22Rv1 (cell line): ENCODE measurements around the gene RNF112.

ENCODE experiments used
- ZFX ChIP-seq: fragments of 450-650 bp; IDR thresholded peaks from 2 replicates; pipeline ENCODE4 v1.6.1; 2017; ENCODE audit warnings: antibody characterized with exemption, borderline replicate concordance
- TF ChIP-seq, protein P1 (sequence below): fragments of 450-650 bp; IDR thresholded peaks from 2 replicates; pipeline ENCODE4 v1.5.1; 2017; ENCODE audit warnings: mild to moderate bottlenecking

DNA sequence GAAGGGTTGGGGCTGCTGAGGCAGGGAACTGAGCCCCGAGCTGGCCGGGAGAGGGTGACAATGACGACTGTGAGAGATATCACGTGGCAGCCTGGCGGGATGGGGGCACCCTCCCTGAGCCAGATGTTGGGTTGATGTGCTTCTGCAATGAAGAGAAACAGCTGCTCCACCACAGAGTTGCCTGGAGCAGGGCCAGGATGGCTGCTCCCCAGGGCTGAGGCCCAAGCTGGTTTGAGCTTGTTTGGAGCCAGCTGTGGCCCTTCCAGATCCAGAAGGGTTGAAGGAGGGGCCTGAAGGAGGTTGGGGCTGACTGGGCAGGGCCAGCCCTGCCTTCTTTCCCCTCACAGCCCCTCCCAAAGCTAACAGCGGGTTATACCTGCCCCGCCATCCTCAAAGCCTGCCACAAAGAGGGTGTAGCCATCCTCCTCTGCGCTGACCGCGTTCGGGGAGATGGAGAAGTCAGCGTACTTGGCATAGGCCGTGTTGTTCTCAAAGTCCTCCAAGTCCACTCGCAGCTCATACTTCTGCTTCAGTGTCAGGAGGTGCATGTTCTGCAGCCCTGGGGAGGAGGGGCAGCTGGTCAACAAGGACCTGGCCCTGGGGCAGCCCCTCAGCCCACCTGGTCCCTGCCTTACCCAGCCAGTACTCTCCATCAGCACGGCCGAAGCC lies 26.2 kb upstream of the RNF112 start:
- TF ChIP-seq, protein P1, sequence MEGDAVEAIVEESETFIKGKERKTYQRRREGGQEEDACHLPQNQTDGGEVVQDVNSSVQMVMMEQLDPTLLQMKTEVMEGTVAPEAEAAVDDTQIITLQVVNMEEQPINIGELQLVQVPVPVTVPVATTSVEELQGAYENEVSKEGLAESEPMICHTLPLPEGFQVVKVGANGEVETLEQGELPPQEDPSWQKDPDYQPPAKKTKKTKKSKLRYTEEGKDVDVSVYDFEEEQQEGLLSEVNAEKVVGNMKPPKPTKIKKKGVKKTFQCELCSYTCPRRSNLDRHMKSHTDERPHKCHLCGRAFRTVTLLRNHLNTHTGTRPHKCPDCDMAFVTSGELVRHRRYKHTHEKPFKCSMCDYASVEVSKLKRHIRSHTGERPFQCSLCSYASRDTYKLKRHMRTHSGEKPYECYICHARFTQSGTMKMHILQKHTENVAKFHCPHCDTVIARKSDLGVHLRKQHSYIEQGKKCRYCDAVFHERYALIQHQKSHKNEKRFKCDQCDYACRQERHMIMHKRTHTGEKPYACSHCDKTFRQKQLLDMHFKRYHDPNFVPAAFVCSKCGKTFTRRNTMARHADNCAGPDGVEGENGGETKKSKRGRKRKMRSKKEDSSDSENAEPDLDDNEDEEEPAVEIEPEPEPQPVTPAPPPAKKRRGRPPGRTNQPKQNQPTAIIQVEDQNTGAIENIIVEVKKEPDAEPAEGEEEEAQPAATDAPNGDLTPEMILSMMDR, result no peak
- no peak for TF ChIP-seq ZFX
